GM19324 (cell line): ENCODE data around the gene XK.
A peak's percentile ranks its signal among the peaks of the same experiment; 100 is the strongest.
"Not testable (repeated sequence)": the region's sequence is repeated elsewhere in the genome, so short reads cannot be mapped to it uniquely, and the experiment has no call there.

Experiments
- ATAC-seq: cut with Tn5 transposase; IDR thresholded peaks from one replicate; pipeline ENCODE4 v1.9.1; 2021; ENCODE audit warnings: mild to moderate bottlenecking, moderate library complexity; ENCODE audit not compliant: unreplicated experiment, low FRiP score

Gene XK

GRCh38 chrX:37746951-37747350, 61.4 kb downstream of the XK start:
- ATAC-seq = no peak

DNA sequence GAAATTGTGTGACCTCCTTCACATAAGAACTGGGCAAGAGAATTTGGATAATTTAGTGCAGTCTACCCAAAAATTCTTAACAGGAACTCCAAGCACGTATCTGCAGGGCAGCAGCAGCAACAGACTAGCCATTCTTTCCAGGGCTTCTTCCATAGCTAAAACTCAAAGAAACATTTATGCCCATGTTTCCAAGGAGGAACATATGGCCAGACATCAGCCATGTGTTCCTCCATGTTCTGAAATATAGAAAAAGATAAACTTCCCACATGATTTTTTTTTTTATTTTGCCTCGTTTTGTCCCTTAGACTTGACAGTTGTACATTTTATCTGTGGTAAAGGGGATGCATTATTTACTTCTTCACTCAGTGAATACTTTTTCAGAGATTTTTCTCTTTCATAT, 66.7 kb downstream of the XK start:
- ATAC-seq = no peak

DNA sequence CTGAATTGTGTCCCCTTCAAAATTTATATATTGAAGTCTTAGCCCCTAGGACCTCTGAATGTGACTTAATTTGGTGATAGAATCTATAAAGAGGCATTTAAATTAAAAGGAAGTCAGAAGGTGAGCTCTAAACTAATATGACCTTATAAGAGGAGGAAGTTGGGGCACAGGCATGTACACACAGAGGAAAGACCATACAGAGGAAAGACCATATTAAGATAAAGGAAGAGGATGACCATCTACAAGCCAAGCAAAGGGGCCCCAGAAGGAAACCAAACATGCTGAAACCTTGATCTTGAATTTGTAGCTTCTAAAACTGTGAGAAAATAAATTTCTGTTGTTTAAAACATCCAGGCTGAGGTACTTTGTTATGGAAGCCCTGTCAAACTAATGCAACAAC, 67.3 kb downstream of the XK start:
- ATAC-seq = no peak

DNA sequence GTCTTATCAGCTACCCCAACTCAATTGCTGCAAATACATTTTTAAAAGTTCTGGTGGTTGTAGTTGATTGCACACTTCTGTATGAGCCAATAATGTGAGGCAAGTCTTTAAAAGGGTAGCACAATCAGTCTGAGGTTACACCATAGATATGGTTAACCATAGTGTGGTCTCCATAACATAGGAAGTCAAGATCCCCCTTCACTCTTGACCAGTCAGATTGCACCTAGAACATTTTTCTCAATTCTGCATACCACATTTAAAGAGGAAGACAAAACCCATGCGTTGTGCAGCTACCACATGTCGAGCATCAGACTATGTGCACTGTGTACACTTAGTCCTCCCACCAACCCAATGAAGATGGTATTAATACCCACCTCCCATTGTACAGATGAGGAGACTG, 67.8 kb downstream of the XK start:
- ATAC-seq = no peak

DNA sequence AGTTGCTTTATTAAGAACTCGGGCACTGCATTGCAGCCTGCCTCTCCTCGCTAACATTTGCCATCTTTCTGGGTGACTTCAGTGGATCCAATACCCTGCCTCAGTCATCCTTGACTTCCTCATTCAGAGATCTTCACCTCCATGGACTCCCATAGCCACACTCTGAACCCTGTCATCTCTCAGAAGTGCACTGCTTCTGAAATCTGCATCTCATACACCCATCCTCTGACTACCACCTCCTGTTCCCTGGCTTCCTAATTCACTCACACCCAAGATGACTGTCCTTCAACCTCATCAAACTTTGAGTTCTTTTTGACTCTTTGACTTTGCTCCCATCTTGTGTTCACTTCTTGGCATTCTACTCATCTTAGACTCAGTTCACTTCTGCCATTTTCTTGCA, 68.9 kb downstream of the XK start:
- ATAC-seq = peak; percentile 18

- peak; percentile 91 for ATAC-seq
These were observed 69.4 kb downstream of the XK start for GRCh38 chrX:37755025-37755424.

GRCh38 chrX:37757082-37757481, 71.5 kb downstream of the XK start:
- ATAC-seq = no peak

- ATAC-seq = no peak
These were observed 73.8 kb downstream of the XK start for GRCh38 chrX:37759351-37759750.

- no peak for ATAC-seq
These were observed 74.4 kb downstream of the XK start for GRCh38 chrX:37759878-37760418.

- ATAC-seq = no peak
These were observed 77.8 kb downstream of the XK start for GRCh38 chrX:37763400-37763799.

GRCh38 chrX:37765507-37765906, 79.9 kb downstream of the XK start:
- no peak for ATAC-seq

DNA sequence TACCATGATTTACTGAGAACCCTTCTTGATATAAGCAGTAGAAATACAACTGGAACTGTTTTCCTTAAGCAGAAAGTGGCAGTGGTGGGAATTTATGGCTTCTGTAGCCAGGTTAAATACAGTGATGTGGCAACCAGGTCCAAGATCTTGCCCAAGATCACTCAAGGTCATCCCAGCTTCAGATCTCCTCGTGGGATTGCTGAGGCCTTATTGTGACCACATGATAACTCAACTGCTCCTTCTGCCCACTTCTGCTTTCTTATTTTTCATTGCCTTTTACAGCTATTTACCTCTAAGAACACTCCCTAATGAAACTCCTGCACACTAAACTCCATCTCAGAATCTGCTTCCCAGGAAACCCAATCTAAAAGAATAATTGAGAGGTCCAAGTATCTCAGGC, 81.8 kb downstream of the XK start:
- ATAC-seq = no peak

- not testable (repeated sequence) for ATAC-seq
These were observed 83.3 kb downstream of the XK start for GRCh38 chrX:37768866-37769265.

- ATAC-seq = peak; percentile 81
These were observed 90.8 kb downstream of the XK start for GRCh38 chrX:37776283-37776986.

DNA sequence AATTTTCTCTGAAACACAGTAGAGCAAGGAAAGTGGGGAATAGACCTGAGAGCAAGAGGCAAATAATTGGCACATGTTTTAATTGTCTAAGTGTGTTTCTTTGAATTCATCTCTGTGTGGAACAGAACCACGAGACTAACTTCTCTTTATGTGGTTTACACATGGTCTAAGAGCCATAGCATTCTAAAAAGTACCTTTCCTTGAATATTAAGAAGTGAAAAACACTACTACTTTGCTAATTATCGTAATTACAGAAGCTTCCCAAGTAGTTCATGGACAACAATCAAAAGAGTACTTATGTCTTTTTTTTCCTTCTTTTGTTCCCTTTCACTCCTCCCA, 91.4 kb downstream of the XK start:
- peak; percentile 23 for ATAC-seq

DNA sequence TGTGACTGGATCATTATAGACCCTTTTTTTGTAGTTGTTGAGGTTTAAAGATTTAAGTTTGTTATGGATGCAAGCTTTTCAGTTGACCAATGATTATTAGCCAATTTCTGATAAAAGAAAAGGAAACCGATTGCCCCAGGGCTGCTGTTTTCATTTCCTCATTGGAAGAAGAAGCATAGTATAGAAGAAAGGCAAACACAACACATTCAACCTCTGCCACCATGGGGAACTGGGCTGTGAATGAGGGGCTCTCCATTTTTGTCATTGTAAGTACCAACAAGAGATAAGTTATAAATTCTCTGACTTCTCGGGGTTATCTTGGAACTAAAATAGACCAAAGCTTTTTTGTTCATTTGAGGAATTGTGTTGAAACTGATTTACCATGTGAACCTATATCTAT, 94.3 kb downstream of the XK start, which contains the start of gene CYBB:
CYBB (plus strand) TSS at position 203 of the 400 bp plus-strand sequence; CDS start at position 222, 19 bp downstream.
- no peak for ATAC-seq

GRCh38 chrX:37781081-37781480, 95.5 kb downstream of the XK start:
- ATAC-seq = no peak
